WTC11 (cell line): ENCODE measurements around the gene USH1C. TPM values are rescaled to one million over a fixed set of nuclear protein-coding genes. Genes with fewer than 3 reads are reported as not detected.

Experiments used
- ATAC-seq: fragments of 200-7000 bp; cut with Tn5 transposase; 2 replicates; pipeline ENCODE4 v1.10.0; 2021; ENCODE audit warnings: mild to moderate bottlenecking, moderate library complexity
- CTCF ChIA-PET: fragments of 300-600 bp; sonication (Branson Sonifier 250); formaldehyde crosslinking; loops from one replicate; lab custom pipeline; 2021; ENCODE audit warnings: antibody characterized with exemption; lab: Charles Lee
- POLR2A ChIA-PET: fragments of 350-600 bp; sonication (Branson Sonifier 250); formaldehyde crosslinking; loops from one replicate; lab custom pipeline; 2021; ENCODE audit warnings: antibody characterized with exemption; lab: Charles Lee
- DNase-seq: peaks from one replicate; pipeline ENCODE4 v3.0.0; 2021; ENCODE audit warnings: low spot score
- H3K27ac Mint-ChIP-seq: 2 replicates; pipeline ENCODE4 v1.8.0; 2021; ENCODE audit warnings: mixed read lengths
- H3K27me3 Mint-ChIP-seq: 2 replicates; pipeline ENCODE4 v1.8.0; 2021; ENCODE audit warnings: low read depth, mild to moderate bottlenecking, moderate library complexity, mixed read lengths
- H3K36me3 Mint-ChIP-seq: 2 replicates; pipeline ENCODE4 v1.8.0; 2021; ENCODE audit warnings: mixed read lengths
- H3K4me1 Mint-ChIP-seq: 2 replicates; pipeline ENCODE4 v1.8.0; 2022; ENCODE audit warnings: mixed read lengths
- H3K4me3 Mint-ChIP-seq: 2 replicates; pipeline ENCODE4 v1.8.0; 2021; ENCODE audit warnings: mild to moderate bottlenecking, moderate library complexity, mixed read lengths
- H3K9me3 Mint-ChIP-seq: 2 replicates; pipeline ENCODE4 v1.8.0; 2021; ENCODE audit warnings: mixed read lengths
- CREB1 ChIP-seq: sonication (generic); formaldehyde crosslinking; IDR thresholded peaks from 2 replicates; pipeline ENCODE4 v1.8.0; 2023; ENCODE audit warnings: mild to moderate bottlenecking, missing genetic modification reagents
- ERG ChIP-seq: fragments of 250-450 bp; sonication (Bioruptor Pico); IDR thresholded peaks from 2 replicates; pipeline ENCODE4 v1.8.0; 2021; ENCODE audit warnings: mild to moderate bottlenecking
- FOXJ3 ChIP-seq: sonication (generic); formaldehyde crosslinking; IDR thresholded peaks from 2 replicates; pipeline ENCODE4 v1.9.0; 2021; ENCODE audit warnings: missing genetic modification reagents, mild to moderate bottlenecking, borderline replicate concordance
- FOXK1 ChIP-seq: sonication (generic); formaldehyde crosslinking; IDR thresholded peaks from 2 replicates; pipeline ENCODE4 v1.8.0; 2022; ENCODE audit warnings: mild to moderate bottlenecking, moderate library complexity, missing genetic modification reagents
- FOXP1 ChIP-seq: sonication (generic); formaldehyde crosslinking; IDR thresholded peaks from 2 replicates; pipeline ENCODE4 v1.8.0; 2022; ENCODE audit warnings: missing genetic modification reagents, mild to moderate bottlenecking, moderate library complexity, borderline replicate concordance
- KAT7 ChIP-seq: sonication (generic); formaldehyde crosslinking; IDR thresholded peaks from 2 replicates; pipeline ENCODE4 v1.8.1; 2023; ENCODE audit warnings: missing genetic modification reagents, mild to moderate bottlenecking, borderline replicate concordance
- MYBL2 ChIP-seq: sonication (generic); formaldehyde crosslinking; IDR thresholded peaks from 2 replicates; pipeline ENCODE4 v1.8.1; 2023; ENCODE audit warnings: mild to moderate bottlenecking, moderate library complexity, missing genetic modification reagents
- NFYB ChIP-seq: sonication (generic); formaldehyde crosslinking; conservative IDR thresholded peaks from 2 replicates; pipeline ENCODE4 v1.8.0; 2022; ENCODE audit warnings: low read depth, missing genetic modification reagents
- RORB ChIP-seq: fragments of 250-450 bp; sonication (Bioruptor Pico); IDR thresholded peaks from 2 replicates; pipeline ENCODE4 v1.9.0; 2021; ENCODE audit warnings: mild to moderate bottlenecking
- SP1 ChIP-seq: sonication (generic); formaldehyde crosslinking; conservative IDR thresholded peaks from 2 replicates; pipeline ENCODE4 v1.8.1; 2022; ENCODE audit warnings: missing genetic modification reagents
- TP53 ChIP-seq: sonication (generic); formaldehyde crosslinking; IDR thresholded peaks from 2 replicates; pipeline ENCODE4 v1.8.1; 2023; ENCODE audit warnings: mild to moderate bottlenecking, missing genetic modification reagents
- ZNF219 ChIP-seq: sonication (generic); formaldehyde crosslinking; IDR thresholded peaks from 2 replicates; pipeline ENCODE4 v1.8.0; 2023; ENCODE audit warnings: missing genetic modification reagents, mild to moderate bottlenecking, borderline replicate concordance
- total RNA-seq: library from RNA; stranded (reverse); gene quantifications from 3 replicates; pipeline ENCODE4 v1.2.3, GENCODE V29; 2021
- TF ChIP-seq, protein P1 (sequence below): fragments of 250-450 bp; sonication (Bioruptor Pico); IDR thresholded peaks from 2 replicates; pipeline ENCODE4 v1.9.0; 2021; ENCODE audit warnings: mild to moderate bottlenecking
- TF ChIP-seq, protein P2 (sequence below): sonication (generic); formaldehyde crosslinking; IDR thresholded peaks from 2 replicates; pipeline ENCODE4 v1.8.0; 2022; ENCODE audit warnings: missing genetic modification reagents
- TF ChIP-seq, protein P3 (sequence below): sonication (generic); formaldehyde crosslinking; IDR thresholded peaks from 2 replicates; pipeline ENCODE4 v1.8.0; 2023; ENCODE audit warnings: mild to moderate bottlenecking, missing genetic modification reagents
- TF ChIP-seq, protein P4 (sequence below): sonication (generic); formaldehyde crosslinking; IDR thresholded peaks from 2 replicates; pipeline ENCODE4 v1.8.0; 2023; ENCODE audit warnings: missing genetic modification reagents, mild to moderate bottlenecking, borderline replicate concordance
- TF ChIP-seq, protein P5 (sequence below): sonication (generic); formaldehyde crosslinking; IDR thresholded peaks from 2 replicates; pipeline ENCODE4 v1.8.1; 2023; ENCODE audit warnings: mild to moderate bottlenecking, missing genetic modification reagents, borderline replicate concordance
- TF ChIP-seq, protein P6 (sequence below): sonication (generic); formaldehyde crosslinking; IDR thresholded peaks from 2 replicates; pipeline ENCODE4 v1.8.0; 2023; ENCODE audit warnings: missing genetic modification reagents

USH1C gene
- total RNA-seq, 1 experiment from 2014 or later: 3.9 TPM

DNA sequence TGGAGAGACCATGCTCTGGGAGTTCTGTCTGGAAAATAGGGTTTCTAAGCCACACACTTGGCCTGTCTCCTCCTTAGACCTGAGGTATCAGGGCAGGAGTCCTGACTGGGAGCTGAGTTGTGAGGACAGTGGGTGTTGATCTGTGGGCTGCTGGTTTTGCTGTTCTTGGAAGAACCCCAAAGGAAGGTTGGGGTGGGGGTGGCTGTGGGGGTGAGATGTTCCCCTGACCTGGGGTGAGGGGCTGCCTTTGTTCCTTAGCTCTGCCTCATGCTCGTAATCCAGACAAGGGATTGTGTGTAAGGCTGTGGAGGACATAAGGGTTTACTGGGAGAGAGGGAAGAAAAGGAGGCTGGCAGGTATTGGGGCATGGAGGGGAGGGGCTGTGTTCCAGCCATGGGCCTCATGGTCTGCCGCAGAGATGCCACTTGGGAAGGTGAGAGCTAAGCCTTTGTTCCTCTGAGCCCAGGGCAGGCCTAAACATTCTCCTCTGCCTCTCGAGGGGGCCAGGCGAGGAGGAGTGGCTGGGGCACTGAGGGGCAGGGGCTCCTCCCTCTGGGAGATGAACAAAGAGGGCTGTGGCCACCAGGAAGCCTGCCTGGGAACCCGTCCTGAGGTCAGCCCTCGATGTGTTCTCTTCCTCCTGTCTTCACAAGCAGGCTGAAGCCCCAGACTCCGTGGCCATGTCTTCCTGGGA lies 7.3 kb upstream of the USH1C start:
- no peak for DNase-seq
- POLR2A ChIA-PET: interaction anchor here (0.9 kb wide), 1 partner anchor 9 kb away, joined by 3 read pairs; no protein-coding TSS in a partner anchor
- H3K36me3 Mint-ChIP-seq: no peaks in the 10 kb centered on the region
- peaks cover 22% of the 10 kb centered on the region for H3K4me1 Mint-ChIP-seq
- H3K27ac Mint-ChIP-seq: no peak overlapping the region
- no peaks in the 10 kb centered on the region for H3K9me3 Mint-ChIP-seq
- CTCF ChIA-PET: interaction anchor here (0.7 to 8.4 kb wide), 3 partner anchors 12 to 23 kb away, joined by 3 to 104 read pairs (median 4); no protein-coding TSS in a partner anchor
- ATAC-seq: no peak
- no peak overlapping the region for H3K4me3 Mint-ChIP-seq
- peaks cover 13% of the 10 kb centered on the region for H3K27me3 Mint-ChIP-seq
- no peak for TF ChIP-seq ERG (CRISPR knock-in tag)
- TF ChIP-seq, protein P1, sequence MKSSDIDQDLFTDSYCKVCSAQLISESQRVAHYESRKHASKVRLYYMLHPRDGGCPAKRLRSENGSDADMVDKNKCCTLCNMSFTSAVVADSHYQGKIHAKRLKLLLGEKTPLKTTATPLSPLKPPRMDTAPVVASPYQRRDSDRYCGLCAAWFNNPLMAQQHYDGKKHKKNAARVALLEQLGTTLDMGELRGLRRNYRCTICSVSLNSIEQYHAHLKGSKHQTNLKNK (CRISPR knock-in tag): no peak
- TF ChIP-seq KAT7 (CRISPR knock-in tag): no peak
- TF ChIP-seq, protein P2, sequence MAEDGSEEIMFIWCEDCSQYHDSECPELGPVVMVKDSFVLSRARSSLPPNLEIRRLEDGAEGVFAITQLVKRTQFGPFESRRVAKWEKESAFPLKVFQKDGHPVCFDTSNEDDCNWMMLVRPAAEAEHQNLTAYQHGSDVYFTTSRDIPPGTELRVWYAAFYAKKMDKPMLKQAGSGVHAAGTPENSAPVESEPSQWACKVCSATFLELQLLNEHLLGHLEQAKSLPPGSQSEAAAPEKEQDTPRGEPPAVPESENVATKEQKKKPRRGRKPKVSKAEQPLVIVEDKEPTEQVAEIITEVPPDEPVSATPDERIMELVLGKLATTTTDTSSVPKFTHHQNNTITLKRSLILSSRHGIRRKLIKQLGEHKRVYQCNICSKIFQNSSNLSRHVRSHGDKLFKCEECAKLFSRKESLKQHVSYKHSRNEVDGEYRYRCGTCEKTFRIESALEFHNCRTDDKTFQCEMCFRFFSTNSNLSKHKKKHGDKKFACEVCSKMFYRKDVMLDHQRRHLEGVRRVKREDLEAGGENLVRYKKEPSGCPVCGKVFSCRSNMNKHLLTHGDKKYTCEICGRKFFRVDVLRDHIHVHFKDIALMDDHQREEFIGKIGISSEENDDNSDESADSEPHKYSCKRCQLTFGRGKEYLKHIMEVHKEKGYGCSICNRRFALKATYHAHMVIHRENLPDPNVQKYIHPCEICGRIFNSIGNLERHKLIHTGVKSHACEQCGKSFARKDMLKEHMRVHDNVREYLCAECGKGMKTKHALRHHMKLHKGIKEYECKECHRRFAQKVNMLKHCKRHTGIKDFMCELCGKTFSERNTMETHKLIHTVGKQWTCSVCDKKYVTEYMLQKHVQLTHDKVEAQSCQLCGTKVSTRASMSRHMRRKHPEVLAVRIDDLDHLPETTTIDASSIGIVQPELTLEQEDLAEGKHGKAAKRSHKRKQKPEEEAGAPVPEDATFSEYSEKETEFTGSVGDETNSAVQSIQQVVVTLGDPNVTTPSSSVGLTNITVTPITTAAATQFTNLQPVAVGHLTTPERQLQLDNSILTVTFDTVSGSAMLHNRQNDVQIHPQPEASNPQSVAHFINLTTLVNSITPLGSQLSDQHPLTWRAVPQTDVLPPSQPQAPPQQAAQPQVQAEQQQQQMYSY (CRISPR knock-in tag): no peak
- TF ChIP-seq FOXK1 (CRISPR knock-in tag): no peak
- TF ChIP-seq ZNF219: no peak
- TF ChIP-seq SP1 (CRISPR knock-in tag): no peak
- TF ChIP-seq FOXJ3 (CRISPR knock-in tag): no peak
- TF ChIP-seq, protein P3, sequence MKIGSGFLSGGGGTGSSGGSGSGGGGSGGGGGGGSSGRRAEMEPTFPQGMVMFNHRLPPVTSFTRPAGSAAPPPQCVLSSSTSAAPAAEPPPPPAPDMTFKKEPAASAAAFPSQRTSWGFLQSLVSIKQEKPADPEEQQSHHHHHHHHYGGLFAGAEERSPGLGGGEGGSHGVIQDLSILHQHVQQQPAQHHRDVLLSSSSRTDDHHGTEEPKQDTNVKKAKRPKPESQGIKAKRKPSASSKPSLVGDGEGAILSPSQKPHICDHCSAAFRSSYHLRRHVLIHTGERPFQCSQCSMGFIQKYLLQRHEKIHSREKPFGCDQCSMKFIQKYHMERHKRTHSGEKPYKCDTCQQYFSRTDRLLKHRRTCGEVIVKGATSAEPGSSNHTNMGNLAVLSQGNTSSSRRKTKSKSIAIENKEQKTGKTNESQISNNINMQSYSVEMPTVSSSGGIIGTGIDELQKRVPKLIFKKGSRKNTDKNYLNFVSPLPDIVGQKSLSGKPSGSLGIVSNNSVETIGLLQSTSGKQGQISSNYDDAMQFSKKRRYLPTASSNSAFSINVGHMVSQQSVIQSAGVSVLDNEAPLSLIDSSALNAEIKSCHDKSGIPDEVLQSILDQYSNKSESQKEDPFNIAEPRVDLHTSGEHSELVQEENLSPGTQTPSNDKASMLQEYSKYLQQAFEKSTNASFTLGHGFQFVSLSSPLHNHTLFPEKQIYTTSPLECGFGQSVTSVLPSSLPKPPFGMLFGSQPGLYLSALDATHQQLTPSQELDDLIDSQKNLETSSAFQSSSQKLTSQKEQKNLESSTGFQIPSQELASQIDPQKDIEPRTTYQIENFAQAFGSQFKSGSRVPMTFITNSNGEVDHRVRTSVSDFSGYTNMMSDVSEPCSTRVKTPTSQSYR (CRISPR knock-in tag): no peak
- TF ChIP-seq MYBL2: no peak
- TF ChIP-seq, protein P4, sequence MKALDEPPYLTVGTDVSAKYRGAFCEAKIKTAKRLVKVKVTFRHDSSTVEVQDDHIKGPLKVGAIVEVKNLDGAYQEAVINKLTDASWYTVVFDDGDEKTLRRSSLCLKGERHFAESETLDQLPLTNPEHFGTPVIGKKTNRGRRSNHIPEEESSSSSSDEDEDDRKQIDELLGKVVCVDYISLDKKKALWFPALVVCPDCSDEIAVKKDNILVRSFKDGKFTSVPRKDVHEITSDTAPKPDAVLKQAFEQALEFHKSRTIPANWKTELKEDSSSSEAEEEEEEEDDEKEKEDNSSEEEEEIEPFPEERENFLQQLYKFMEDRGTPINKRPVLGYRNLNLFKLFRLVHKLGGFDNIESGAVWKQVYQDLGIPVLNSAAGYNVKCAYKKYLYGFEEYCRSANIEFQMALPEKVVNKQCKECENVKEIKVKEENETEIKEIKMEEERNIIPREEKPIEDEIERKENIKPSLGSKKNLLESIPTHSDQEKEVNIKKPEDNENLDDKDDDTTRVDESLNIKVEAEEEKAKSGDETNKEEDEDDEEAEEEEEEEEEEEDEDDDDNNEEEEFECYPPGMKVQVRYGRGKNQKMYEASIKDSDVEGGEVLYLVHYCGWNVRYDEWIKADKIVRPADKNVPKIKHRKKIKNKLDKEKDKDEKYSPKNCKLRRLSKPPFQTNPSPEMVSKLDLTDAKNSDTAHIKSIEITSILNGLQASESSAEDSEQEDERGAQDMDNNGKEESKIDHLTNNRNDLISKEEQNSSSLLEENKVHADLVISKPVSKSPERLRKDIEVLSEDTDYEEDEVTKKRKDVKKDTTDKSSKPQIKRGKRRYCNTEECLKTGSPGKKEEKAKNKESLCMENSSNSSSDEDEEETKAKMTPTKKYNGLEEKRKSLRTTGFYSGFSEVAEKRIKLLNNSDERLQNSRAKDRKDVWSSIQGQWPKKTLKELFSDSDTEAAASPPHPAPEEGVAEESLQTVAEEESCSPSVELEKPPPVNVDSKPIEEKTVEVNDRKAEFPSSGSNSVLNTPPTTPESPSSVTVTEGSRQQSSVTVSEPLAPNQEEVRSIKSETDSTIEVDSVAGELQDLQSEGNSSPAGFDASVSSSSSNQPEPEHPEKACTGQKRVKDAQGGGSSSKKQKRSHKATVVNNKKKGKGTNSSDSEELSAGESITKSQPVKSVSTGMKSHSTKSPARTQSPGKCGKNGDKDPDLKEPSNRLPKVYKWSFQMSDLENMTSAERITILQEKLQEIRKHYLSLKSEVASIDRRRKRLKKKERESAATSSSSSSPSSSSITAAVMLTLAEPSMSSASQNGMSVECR (CRISPR knock-in tag): no peak
- TF ChIP-seq TP53 (CRISPR knock-in tag): no peak
- no peak for TF ChIP-seq NFYB
- TF ChIP-seq RORB: no peak
- TF ChIP-seq CREB1 (CRISPR knock-in tag): no peak
- TF ChIP-seq, protein P5, sequence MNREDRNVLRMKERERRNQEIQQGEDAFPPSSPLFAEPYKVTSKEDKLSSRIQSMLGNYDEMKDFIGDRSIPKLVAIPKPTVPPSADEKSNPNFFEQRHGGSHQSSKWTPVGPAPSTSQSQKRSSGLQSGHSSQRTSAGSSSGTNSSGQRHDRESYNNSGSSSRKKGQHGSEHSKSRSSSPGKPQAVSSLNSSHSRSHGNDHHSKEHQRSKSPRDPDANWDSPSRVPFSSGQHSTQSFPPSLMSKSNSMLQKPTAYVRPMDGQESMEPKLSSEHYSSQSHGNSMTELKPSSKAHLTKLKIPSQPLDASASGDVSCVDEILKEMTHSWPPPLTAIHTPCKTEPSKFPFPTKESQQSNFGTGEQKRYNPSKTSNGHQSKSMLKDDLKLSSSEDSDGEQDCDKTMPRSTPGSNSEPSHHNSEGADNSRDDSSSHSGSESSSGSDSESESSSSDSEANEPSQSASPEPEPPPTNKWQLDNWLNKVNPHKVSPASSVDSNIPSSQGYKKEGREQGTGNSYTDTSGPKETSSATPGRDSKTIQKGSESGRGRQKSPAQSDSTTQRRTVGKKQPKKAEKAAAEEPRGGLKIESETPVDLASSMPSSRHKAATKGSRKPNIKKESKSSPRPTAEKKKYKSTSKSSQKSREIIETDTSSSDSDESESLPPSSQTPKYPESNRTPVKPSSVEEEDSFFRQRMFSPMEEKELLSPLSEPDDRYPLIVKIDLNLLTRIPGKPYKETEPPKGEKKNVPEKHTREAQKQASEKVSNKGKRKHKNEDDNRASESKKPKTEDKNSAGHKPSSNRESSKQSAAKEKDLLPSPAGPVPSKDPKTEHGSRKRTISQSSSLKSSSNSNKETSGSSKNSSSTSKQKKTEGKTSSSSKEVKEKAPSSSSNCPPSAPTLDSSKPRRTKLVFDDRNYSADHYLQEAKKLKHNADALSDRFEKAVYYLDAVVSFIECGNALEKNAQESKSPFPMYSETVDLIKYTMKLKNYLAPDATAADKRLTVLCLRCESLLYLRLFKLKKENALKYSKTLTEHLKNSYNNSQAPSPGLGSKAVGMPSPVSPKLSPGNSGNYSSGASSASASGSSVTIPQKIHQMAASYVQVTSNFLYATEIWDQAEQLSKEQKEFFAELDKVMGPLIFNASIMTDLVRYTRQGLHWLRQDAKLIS (CRISPR knock-in tag): no peak
- TF ChIP-seq, protein P6, sequence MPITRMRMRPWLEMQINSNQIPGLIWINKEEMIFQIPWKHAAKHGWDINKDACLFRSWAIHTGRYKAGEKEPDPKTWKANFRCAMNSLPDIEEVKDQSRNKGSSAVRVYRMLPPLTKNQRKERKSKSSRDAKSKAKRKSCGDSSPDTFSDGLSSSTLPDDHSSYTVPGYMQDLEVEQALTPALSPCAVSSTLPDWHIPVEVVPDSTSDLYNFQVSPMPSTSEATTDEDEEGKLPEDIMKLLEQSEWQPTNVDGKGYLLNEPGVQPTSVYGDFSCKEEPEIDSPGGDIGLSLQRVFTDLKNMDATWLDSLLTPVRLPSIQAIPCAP (CRISPR knock-in tag): no peak
- TF ChIP-seq FOXP1 (CRISPR knock-in tag): no peak
